ENCODE data around the gene AP4S1.

Gene AP4S1

DNA sequence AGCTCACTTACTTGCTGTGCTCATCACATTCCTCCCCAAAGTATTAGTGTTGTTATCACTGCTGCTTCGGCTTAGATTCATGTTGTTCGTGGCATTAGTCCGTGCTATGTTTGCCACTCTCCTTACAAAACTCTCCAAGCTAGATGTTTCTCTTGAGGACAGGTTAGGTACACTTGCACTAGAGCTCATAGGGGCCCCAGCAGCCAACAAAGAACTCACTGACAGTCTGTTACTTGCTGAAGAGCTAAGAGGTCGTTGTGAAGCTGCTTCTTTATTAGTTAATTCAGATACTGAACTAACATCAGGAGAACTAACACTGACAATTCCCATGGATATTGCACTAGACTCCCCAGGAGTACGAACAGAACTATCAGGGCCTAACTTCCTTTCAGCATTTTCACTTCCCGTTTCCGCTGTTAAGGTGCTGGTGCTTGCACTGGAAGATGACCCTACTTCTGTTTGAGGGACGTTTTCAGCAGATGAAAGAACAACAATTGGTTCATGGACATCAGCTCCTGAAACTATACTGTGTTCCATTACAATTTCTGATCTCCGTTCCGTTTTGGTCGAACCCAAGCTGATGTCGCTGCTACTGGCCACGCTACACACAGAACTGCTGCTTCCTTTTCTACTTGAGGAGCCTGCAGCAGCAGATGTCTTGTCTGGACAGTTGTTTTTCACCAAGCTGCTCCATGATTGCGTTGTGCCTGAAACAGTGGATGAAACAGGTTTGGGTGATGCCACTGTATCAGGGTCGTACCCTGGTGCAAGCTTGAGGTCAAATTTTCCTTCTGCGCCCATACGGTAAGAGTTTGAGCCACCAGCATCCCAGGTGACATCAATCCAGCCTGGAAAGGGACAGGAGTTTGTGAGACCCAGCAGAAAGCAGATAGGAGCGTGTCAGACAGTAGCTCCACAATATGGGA lies 103.4 kb downstream of the AP4S1 start:
- no peak overlapping the region for H3K27ac ChIP-seq (replicated peaks; ENCODE audit: low read length)
- H3K23ac ChIP-seq (ENCODE audit: low read depth, low read length, poor library complexity) = no peak overlapping the region
- peaks cover 2% of the 10 kb centered on the region for H3K79me1 ChIP-seq (ENCODE audit: low read depth, low read length)

DNA sequence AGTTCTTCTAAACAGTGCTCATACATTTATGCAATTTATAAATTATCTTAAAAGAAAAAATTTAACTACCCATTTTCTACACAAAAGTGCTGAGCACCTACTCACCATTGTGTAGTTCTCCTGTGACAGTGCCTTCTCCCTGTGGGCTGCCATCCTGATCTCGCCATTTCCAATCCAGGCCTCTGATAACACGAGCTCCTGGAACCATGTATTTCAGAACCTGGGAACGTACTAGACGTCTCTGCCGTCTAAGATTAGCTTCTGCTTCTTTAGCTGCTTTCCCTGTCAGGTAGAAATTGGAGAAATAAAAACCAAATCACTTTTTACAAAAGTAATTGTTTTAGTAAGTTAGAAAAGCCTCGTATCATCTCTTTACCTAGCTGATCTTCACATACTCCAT lies 107.7 kb downstream of the AP4S1 start:
- Histone ChIP-seq H3K9ac (ENCODE audit: low read depth, low read length, poor library complexity) (no peak overlapping the region), H3K79me1 (ENCODE audit: low read depth, low read length) (no peaks in the 10 kb centered on the region), H4K91ac (ENCODE audit: low read depth, low read length, poor library complexity) (no peak overlapping the region), H4K8ac (ENCODE audit: low read depth, low read length) (no peak overlapping the region), H2BK12ac (ENCODE audit: low read length) (no peak overlapping the region), H2AK5ac (ENCODE audit: low read depth, low read length) (no peak overlapping the region), H3K27ac (replicated peaks; ENCODE audit: low read length) (no peak overlapping the region), H3K4me3 (ENCODE audit: low read length in 2 of 2) (no peak overlapping the region), H3K27me3 (ENCODE audit: control insufficient read depth in 3 of 3, insufficient read depth in 3 of 3, low read depth in 1 of 3, low read length in 3 of 3) (no peaks in the 10 kb centered on the region), H3K9me3 (replicated peaks in 1 of 2; ENCODE audit: control insufficient read depth in 2 of 2, insufficient read depth in 1 of 2, low read depth in 1 of 2, low read length in 2 of 2) (no peaks in the 10 kb centered on the region), H3K4me1 (ENCODE audit: control insufficient read depth in 2 of 2, insufficient read depth in 1 of 2, low read depth in 1 of 2, low read length in 2 of 2) (no peaks in the 10 kb centered on the region), H2BK15ac (ENCODE audit: low read length) (no peak overlapping the region), H3K14ac (ENCODE audit: low read length) (no peak overlapping the region), H2BK5ac (ENCODE audit: low read length) (no peak overlapping the region), H2AFZ (ENCODE audit: low read length) (no peak overlapping the region), H3K36me3 (replicated peaks in 1 of 2; ENCODE audit: control insufficient read depth in 2 of 2, insufficient read depth in 2 of 2, low read length in 2 of 2) (peaks cover 24 to 95% of the 10 kb centered on the region in 2 donors), H3K23ac (ENCODE audit: low read depth, low read length, poor library complexity) (no peak overlapping the region), H3K4ac (ENCODE audit: low read length) (no peak overlapping the region), H2BK120ac (ENCODE audit: low read depth, low read length) (no peak overlapping the region), H3K4me2 (ENCODE audit: insufficient read depth, low read length, poor library complexity, severe bottlenecking) (no peak overlapping the region), H3K18ac (ENCODE audit: low read length) (no peak overlapping the region)
- DNase-seq (ENCODE audit: low spot score) = no peak
- no CpG with 5 or more reads among the region's 6 CpGs for WGBS, 2 donors (ENCODE audit: extremely low coverage in 2 of 2, insufficient read length in 2 of 2, insufficient replicate concordance in 1 of 2)

More for the DNA sequence above, 103.4 kb downstream of the AP4S1 start:
- no peaks in the 10 kb centered on the region for H3K27me3 ChIP-seq (ENCODE audit: control insufficient read depth in 3 of 3, insufficient read depth in 3 of 3, low read depth in 1 of 3, low read length in 3 of 3)
- H3K4me2 ChIP-seq (ENCODE audit: insufficient read depth, low read length, poor library complexity, severe bottlenecking) = no peak overlapping the region
- DNase-seq (ENCODE audit: low spot score) = no peak
- H3K4me3 ChIP-seq (ENCODE audit: low read length in 2 of 2) = no peak overlapping the region
- no peak overlapping the region for H4K8ac ChIP-seq (ENCODE audit: low read depth, low read length)
- H2AFZ ChIP-seq (ENCODE audit: low read length) = no peak overlapping the region
- no peak overlapping the region for H2BK5ac ChIP-seq (ENCODE audit: low read length)
- H3K36me3 ChIP-seq (replicated peaks in 1 of 2; ENCODE audit: control insufficient read depth in 2 of 2, insufficient read depth in 2 of 2, low read length in 2 of 2) = peaks cover 17 to 96% of the 10 kb centered on the region in 2 donors
- no peak overlapping the region for H3K9ac ChIP-seq (ENCODE audit: low read depth, low read length, poor library complexity)
- no peak overlapping the region for H2BK120ac ChIP-seq (ENCODE audit: low read depth, low read length)
- H3K4me1 ChIP-seq (ENCODE audit: control insufficient read depth in 2 of 2, insufficient read depth in 1 of 2, low read depth in 1 of 2, low read length in 2 of 2) = no peaks in the 10 kb centered on the region
- H3K4ac ChIP-seq (ENCODE audit: low read length) = peak overlapping the region; percentile 67
- H2BK15ac ChIP-seq (ENCODE audit: low read length) = no peak overlapping the region
- H3K18ac ChIP-seq (ENCODE audit: low read length) = no peak overlapping the region
- WGBS, 2 donors (ENCODE audit: extremely low coverage in 2 of 2, insufficient read length in 2 of 2, insufficient replicate concordance in 1 of 2) = no CpG with 5 or more reads among the region's 18 CpGs
- no peak overlapping the region for H4K91ac ChIP-seq (ENCODE audit: low read depth, low read length, poor library complexity)
- no peak overlapping the region for H2AK5ac ChIP-seq (ENCODE audit: low read depth, low read length)
- H3K9me3 ChIP-seq (replicated peaks in 1 of 2; ENCODE audit: control insufficient read depth in 2 of 2, insufficient read depth in 1 of 2, low read depth in 1 of 2, low read length in 2 of 2) = no peaks in the 10 kb centered on the region
- H2BK12ac ChIP-seq (ENCODE audit: low read length) = no peak overlapping the region
- H3K14ac ChIP-seq (ENCODE audit: low read length) = no peak overlapping the region

DNA sequence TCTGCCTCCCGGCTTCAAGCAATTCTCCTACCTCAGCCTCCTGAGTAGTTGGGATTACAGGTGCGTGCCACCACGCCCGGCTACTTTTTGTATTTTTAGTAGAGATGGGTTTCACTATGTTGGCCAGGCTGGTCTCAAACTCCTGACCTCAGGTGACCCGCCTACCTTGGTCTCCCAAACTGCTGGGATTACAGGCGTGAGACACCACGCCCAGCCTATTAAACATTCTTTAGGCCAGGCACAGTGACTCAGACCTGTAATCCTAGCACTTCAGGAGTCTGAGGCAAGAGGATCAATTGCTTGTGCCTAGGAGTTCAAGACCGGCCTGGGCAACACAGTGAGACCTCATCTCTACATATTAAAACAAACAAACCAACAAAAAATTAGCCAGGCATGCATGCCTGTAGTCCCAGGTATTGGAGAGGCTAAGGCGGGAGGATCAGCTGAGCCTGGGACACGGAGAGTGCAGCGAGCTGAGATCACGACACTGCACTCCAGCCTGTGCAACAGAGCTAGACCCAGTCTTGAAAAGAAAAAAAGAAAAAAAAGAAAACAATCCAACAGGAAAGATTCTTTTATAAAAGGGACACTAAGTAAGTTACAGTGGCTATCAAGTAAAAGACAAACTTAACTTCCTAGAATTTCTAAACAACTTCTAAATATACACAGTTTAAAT lies 111.9 kb downstream of the AP4S1 start:
- no peak overlapping the region for H4K91ac ChIP-seq (ENCODE audit: low read depth, low read length, poor library complexity)
- no CpG with 5 or more reads among the region's 12 CpGs for WGBS, 2 donors (ENCODE audit: extremely low coverage in 2 of 2, insufficient read length in 2 of 2, insufficient replicate concordance in 1 of 2)
- peaks cover 0 to 6% of the 10 kb centered on the region in 2 donors for H3K9me3 ChIP-seq (replicated peaks in 1 of 2; ENCODE audit: control insufficient read depth in 2 of 2, insufficient read depth in 1 of 2, low read depth in 1 of 2, low read length in 2 of 2)
- no peak for DNase-seq (ENCODE audit: low spot score)
- peaks cover 19 to 95% of the 10 kb centered on the region in 2 donors for H3K36me3 ChIP-seq (replicated peaks in 1 of 2; ENCODE audit: control insufficient read depth in 2 of 2, insufficient read depth in 2 of 2, low read length in 2 of 2)
- H3K9ac ChIP-seq (ENCODE audit: low read depth, low read length, poor library complexity) = no peak overlapping the region
- H2AK5ac ChIP-seq (ENCODE audit: low read depth, low read length) = no peak overlapping the region
- no peak overlapping the region for H4K8ac ChIP-seq (ENCODE audit: low read depth, low read length)
- no peak overlapping the region for H2BK12ac ChIP-seq (ENCODE audit: low read length)
- H2BK5ac ChIP-seq (ENCODE audit: low read length) = no peak overlapping the region
- no peak overlapping the region for H2AFZ ChIP-seq (ENCODE audit: low read length)
- H3K14ac ChIP-seq (ENCODE audit: low read length) = no peak overlapping the region
- no peaks in the 10 kb centered on the region for H3K27me3 ChIP-seq (ENCODE audit: control insufficient read depth in 3 of 3, insufficient read depth in 3 of 3, low read depth in 1 of 3, low read length in 3 of 3)
- H3K4me3 ChIP-seq (ENCODE audit: low read length in 2 of 2) = no peak overlapping the region
- H3K79me1 ChIP-seq (ENCODE audit: low read depth, low read length) = no peaks in the 10 kb centered on the region
- no peak overlapping the region for H3K4ac ChIP-seq (ENCODE audit: low read length)
- H3K23ac ChIP-seq (ENCODE audit: low read depth, low read length, poor library complexity) = no peak overlapping the region
- H3K4me2 ChIP-seq (ENCODE audit: insufficient read depth, low read length, poor library complexity, severe bottlenecking) = no peak overlapping the region
- H3K27ac ChIP-seq (replicated peaks; ENCODE audit: low read length) = no peak overlapping the region
- no peak overlapping the region for H2BK15ac ChIP-seq (ENCODE audit: low read length)
- H2BK120ac ChIP-seq (ENCODE audit: low read depth, low read length) = no peak overlapping the region
- no peaks in the 10 kb centered on the region for H3K4me1 ChIP-seq (ENCODE audit: control insufficient read depth in 2 of 2, insufficient read depth in 1 of 2, low read depth in 1 of 2, low read length in 2 of 2)
- no peak overlapping the region for H3K18ac ChIP-seq (ENCODE audit: low read length)

DNA sequence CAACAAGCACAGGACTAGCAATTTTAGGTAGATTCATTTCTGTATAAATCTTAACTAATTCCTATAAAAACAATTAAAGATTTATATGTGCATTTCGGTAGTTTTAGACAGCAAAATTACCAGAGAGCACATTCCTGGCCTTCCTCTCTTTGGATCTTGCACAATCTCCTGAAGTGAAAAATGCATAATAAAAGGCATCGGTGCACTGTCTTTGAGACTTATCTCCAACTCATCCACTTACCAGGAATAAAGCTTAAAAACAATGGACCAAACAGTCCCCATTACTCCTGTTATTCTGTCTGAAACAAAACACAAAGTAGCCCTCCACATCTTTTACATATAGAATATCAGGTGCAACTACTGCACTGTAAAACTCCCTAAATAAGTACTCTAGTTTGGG lies 112.9 kb downstream of the AP4S1 start:
- Histone ChIP-seq H3K79me1 (ENCODE audit: low read depth, low read length) (no peaks in the 10 kb centered on the region), H3K14ac (ENCODE audit: low read length) (no peak overlapping the region), H3K18ac (ENCODE audit: low read length) (no peak overlapping the region), H2AK5ac (ENCODE audit: low read depth, low read length) (no peak overlapping the region), H3K36me3 (replicated peaks in 1 of 2; ENCODE audit: control insufficient read depth in 2 of 2, insufficient read depth in 2 of 2, low read length in 2 of 2) (peaks cover 20 to 95% of the 10 kb centered on the region in 2 donors), H3K27me3 (ENCODE audit: control insufficient read depth in 3 of 3, insufficient read depth in 3 of 3, low read depth in 1 of 3, low read length in 3 of 3) (no peaks in the 10 kb centered on the region), H2BK120ac (ENCODE audit: low read depth, low read length) (no peak overlapping the region), H3K4ac (ENCODE audit: low read length) (no peak overlapping the region), H2BK15ac (ENCODE audit: low read length) (no peak overlapping the region), H3K9ac (ENCODE audit: low read depth, low read length, poor library complexity) (no peak overlapping the region), H3K4me3 (ENCODE audit: low read length in 2 of 2) (no peak overlapping the region), H4K91ac (ENCODE audit: low read depth, low read length, poor library complexity) (no peak overlapping the region), H3K9me3 (replicated peaks in 1 of 2; ENCODE audit: control insufficient read depth in 2 of 2, insufficient read depth in 1 of 2, low read depth in 1 of 2, low read length in 2 of 2) (peaks cover 0 to 6% of the 10 kb centered on the region in 2 donors), H2BK5ac (ENCODE audit: low read length) (no peak overlapping the region), H2AFZ (ENCODE audit: low read length) (no peak overlapping the region), H3K23ac (ENCODE audit: low read depth, low read length, poor library complexity) (no peak overlapping the region), H3K4me1 (ENCODE audit: control insufficient read depth in 2 of 2, insufficient read depth in 1 of 2, low read depth in 1 of 2, low read length in 2 of 2) (no peaks in the 10 kb centered on the region), H2BK12ac (ENCODE audit: low read length) (no peak overlapping the region), H4K8ac (ENCODE audit: low read depth, low read length) (no peak overlapping the region), H3K27ac (replicated peaks; ENCODE audit: low read length) (no peak overlapping the region), H3K4me2 (ENCODE audit: insufficient read depth, low read length, poor library complexity, severe bottlenecking) (no peak overlapping the region)
- WGBS, 2 donors (ENCODE audit: extremely low coverage in 2 of 2, insufficient read length in 2 of 2, insufficient replicate concordance in 1 of 2) = no CpG with 5 or more reads among the region's 2 CpGs
- no peak for DNase-seq (ENCODE audit: low spot score)
